VCaP (cell line): Measurements from ENCODE around the gene ILF3.

Source experiments
- H3K27ac ChIP-seq: fragments of 450-650 bp; 2 replicates; pipeline ENCODE4 v1.5.1; 2017
- CTCF ChIP-seq: fragments of 450-650 bp; conservative IDR thresholded peaks from 2 replicates; pipeline ENCODE4 v1.5.1; 2017; ENCODE audit warnings: mild to moderate bottlenecking, moderate library complexity

Gene ILF3

GRCh38 chr19:10634430-10634829 lies 19.7 kb upstream of the ILF3 start:
- TF ChIP-seq CTCF, result no peak
- no peak overlapping the region for H3K27ac ChIP-seq

GRCh38 chr19:10634963-10635362 lies 19.2 kb upstream of the ILF3 start:
- TF ChIP-seq CTCF, result no peak
- H3K27ac ChIP-seq, result no peak overlapping the region

GRCh38 chr19:10636304-10636972 lies 17.7 kb upstream of the ILF3 start:
- no peak for TF ChIP-seq CTCF
- no peak overlapping the region for H3K27ac ChIP-seq

- no peak for TF ChIP-seq CTCF
- no peak overlapping the region for H3K27ac ChIP-seq
These were observed 16.3 kb upstream of the ILF3 start for GRCh38 chr19:10637894-10638293.

GRCh38 chr19:10639836-10640235 lies 14.3 kb upstream of the ILF3 start:
- no peak for TF ChIP-seq CTCF

GRCh38 chr19:10640361-10640760 lies 13.8 kb upstream of the ILF3 start:
- TF ChIP-seq CTCF, result no peak
- no peak overlapping the region for H3K27ac ChIP-seq

More at GRCh38 chr19:10639836-10640235, 14.3 kb upstream of the ILF3 start:
- no peak overlapping the region for H3K27ac ChIP-seq

- TF ChIP-seq CTCF, result no peak
- no peak overlapping the region for H3K27ac ChIP-seq
These were observed 12.9 kb upstream of the ILF3 start for GRCh38 chr19:10641248-10641647.
